K562 (cell line): ENCODE results near the gene RGS12.

Experiments
- CTCF ChIP-seq, 3 experiments: IDR thresholded peaks in 2 of 3; conservative IDR thresholded peaks in 1 of 3; 2 replicates each; pipeline ENCODE4 v1.5.1; 2011 to 2012; ENCODE audit warnings: low read length in 3 of 3, mild to moderate bottlenecking in 3 of 3, control low read depth in 2 of 3, improper control_type of control experiment in 1 of 3, inconsistent platforms in 1 of 3, low read depth in 1 of 3, mixed read lengths in 1 of 3, moderate library complexity in 1 of 3; ENCODE audit not compliant: insufficient read depth in 2 of 3
- MEF2D ChIP-seq: conservative IDR thresholded peaks from 2 replicates; pipeline ENCODE4 v1.6.1; 2016; ENCODE audit warnings: low read depth, missing genetic modification characterization, missing compliant biosample characterization
- POLR2A ChIP-seq: fragments of 450-650 bp; conservative IDR thresholded peaks from 2 replicates; pipeline ENCODE4 v1.6.1; 2016
- REST ChIP-seq, 2 experiments: fragments of 450-650 bp; formaldehyde crosslinking in 1 of 2; IDR thresholded peaks; 2 replicates each; pipeline versions ENCODE4 v1.4.0 to v1.6.1; 2014 to 2020; ENCODE audit warnings: mild to moderate bottlenecking in 2 of 2, borderline replicate concordance in 1 of 2, low read depth in 1 of 2
- TSC22D4 ChIP-seq: fragments of 450-650 bp; IDR thresholded peaks from 2 replicates; pipeline ENCODE4 v1.6.1; 2016; ENCODE audit warnings: missing genetic modification characterization, missing biosample characterization, control low read depth
- ZFX ChIP-seq: sonication (generic); formaldehyde crosslinking; IDR thresholded peaks from 2 replicates; pipeline ENCODE4 v1.8.0; 2022; ENCODE audit warnings: mild to moderate bottlenecking, missing genetic modification reagents, moderate library complexity
- TF ChIP-seq, protein P1 (sequence below): sonication (generic); formaldehyde crosslinking; IDR thresholded peaks from 2 replicates; pipeline ENCODE4 v1.8.0; 2022; ENCODE audit warnings: mild to moderate bottlenecking, low read depth, missing genetic modification reagents

DNA sequence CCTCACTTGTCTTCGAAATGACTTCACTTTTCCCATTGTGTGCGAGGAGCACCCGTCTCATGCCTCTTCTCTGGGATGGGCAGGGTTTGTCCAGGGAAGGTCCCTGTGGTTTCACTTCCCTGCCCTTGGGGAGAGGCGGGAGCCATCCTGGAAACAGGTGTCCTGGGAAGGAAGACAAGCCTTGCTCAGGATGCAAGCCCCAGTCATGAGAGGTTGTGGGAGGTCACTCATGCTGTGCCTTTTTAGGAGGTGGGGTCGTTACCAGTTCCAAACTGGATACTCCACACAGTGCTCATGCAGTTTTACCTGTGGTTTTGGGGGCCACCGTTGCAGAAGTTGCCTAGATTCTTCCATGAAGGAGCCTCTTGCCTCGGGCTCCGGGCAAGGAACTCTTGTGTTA is 3.8 kb downstream of the RGS12 start:
- no peak for TF ChIP-seq POLR2A
- TF ChIP-seq TSC22D4 (tag): no peak
- no peak for TF ChIP-seq REST (IDR thresholded peaks at IDR 0.05; ENCODE audit: borderline replicate concordance)
- TF ChIP-seq REST (CRISPR knock-in tag; IDR thresholded peaks at IDR 0.05; ENCODE audit: low read depth): no peak
- TF ChIP-seq, protein P1, sequence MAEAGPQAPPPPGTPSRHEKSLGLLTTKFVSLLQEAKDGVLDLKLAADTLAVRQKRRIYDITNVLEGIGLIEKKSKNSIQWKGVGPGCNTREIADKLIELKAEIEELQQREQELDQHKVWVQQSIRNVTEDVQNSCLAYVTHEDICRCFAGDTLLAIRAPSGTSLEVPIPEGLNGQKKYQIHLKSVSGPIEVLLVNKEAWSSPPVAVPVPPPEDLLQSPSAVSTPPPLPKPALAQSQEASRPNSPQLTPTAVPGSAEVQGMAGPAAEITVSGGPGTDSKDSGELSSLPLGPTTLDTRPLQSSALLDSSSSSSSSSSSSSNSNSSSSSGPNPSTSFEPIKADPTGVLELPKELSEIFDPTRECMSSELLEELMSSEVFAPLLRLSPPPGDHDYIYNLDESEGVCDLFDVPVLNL (CRISPR knock-in tag): no peak
- no peak for TF ChIP-seq MEF2D
- no peak for TF ChIP-seq CTCF (IDR thresholded peaks at IDR 0.05 in 2 of 3, conservative IDR thresholded peaks at IDR 0.05 in 1 of 3; ENCODE audit: insufficient read depth in 2 of 3, low read depth in 1 of 3, low read length in 3 of 3)
- TF ChIP-seq ZFX (CRISPR knock-in tag): no peak
